Measurements from ENCODE around the gene PPP2R5E.

Gene PPP2R5E

DNA sequence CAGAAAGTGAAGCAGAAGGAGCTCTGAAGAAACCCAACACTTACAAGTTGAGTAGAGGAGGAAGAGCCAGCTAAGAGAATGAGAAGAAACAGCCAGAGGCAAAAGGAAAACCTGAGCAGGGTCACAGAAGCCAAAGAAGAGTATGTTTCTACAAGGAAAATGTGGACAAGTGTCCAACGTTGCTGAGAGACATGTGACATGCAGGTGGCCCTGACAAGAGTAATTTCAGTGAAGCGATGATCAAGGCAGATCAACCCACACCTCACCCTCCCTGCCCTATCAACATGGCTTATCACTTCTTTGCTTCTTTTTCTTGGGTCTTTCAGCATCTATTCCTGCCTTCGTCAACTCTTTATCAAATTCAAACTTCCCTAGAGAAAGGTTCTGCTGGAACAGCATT, 68.3 kb downstream of the PPP2R5E start:
- DNase-seq (ENCODE audit: insufficient read length, low spot score) (no peak), FAIRE-seq (peak; percentile 99)

DNA sequence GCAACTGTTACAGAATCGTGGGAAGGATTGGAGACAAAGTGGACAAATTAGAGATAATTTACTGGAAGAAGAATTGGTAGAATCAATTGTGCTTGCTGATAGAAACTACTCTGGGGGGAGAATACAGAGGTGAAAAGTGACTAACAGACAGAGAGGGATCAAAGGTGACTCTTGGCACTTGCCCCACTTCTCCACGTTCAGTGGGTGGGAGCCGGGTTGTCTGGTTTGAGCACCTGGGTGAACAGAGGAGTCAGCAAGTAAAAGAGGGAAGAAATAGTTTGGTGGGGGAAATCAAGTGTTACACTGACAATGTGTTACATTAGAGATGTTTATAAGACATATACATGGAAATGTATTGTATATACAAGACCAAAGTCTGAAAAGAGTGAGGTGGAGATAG, 69.1 kb downstream of the PPP2R5E start:
- DNase-seq (ENCODE audit: insufficient read length, low spot score): no peak
- FAIRE-seq: peak; percentile 97

DNA sequence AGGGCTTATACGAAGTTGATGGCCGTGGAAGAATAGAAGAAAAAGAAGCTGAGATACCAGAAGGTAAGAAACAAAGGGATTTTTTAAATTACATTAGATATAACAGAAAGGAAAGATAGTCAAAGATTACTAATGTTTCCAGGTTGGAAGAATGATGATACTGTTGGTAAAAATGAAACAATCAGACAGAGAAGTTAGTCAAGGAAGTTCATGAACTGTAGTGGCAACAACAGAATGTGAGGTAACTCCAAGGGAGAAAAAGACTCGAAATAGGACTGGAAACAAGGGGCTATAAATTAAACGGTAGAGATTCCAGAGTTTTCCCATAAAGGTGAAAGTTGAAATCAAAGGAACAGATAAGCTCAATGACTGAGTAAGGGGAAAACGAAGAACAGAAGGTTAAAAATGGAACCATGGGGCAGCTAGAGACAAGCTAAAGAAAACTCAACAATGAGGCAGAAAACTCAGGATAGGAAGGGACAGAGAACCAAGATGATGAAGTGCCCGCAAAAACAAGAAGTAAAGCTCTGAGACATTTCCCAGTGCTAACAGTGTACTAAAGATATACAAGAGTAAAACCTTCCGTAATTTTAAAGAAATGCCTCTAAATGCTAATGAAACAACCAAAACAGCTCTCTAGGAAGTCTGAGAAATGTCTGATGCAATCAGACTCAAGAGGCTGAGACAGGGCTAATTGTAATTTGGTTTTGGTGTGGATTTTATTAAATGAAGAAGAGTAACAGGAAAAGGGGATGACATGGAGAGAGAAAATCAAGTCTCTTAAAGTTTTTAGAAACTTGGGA, 70.0 kb downstream of the PPP2R5E start:
- FAIRE-seq: no peak
- no peak for DNase-seq (ENCODE audit: insufficient read length, low spot score)

DNA sequence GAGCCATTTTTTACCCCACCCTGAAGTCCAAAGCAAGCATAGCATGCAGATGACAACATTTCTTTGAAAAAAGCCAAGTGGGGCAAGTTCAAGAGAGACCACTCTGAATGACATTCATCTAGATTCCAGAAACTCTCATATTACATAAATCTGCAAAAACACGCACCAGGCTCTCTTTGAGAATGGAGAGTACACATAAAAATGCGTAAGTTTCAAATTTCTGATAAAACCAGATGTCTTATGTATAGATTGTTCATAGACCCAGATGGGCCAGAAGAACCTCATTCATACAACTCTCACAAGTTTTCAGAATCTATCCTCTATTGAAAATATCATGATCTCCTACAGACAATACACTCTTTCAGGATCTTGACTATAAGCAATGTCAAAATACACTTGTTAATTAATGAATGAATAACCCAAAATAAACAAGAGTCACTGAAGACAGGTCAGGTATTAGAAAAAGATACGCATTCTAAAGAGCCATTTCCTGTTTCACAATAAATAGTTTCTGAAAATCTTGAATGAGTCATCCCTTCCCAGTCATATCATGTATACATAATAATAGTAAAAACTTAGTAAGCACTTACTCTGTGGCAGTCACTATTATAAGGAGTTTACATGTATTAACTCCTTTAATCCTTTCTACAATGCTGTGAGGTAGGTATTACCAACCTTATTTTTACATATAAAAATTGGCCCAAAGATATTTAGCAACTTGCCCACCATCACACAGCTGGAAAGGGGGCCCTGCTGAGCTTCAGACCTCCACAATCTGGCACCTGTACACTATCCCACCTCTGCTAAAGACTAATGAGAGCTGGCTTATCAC, 72.0 kb downstream of the PPP2R5E start:
- peak; percentile 95 for DNase-seq (ENCODE audit: insufficient read length, low spot score)
- no peak for FAIRE-seq

DNA sequence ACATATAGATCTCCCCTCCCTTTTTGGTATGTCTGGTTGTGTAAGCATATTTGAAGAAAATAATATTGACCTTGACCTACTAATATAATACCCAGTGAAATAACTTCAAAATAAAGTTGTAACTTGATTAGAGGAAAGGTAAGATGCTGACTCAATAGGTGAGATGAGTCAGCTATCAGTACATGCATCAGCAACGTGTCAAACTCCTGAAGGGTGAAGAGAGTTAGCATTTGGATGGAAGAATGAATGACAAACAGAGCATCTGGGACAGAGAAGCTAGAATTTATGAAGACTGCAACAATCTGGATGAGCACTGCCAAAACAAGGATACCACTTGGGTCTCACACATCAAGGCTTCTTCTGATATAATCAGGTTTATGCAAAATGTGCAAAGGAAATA, 74.9 kb downstream of the PPP2R5E start:
- DNase-seq (ENCODE audit: insufficient read length, low spot score) (no peak), FAIRE-seq (peak; percentile 98)

DNA sequence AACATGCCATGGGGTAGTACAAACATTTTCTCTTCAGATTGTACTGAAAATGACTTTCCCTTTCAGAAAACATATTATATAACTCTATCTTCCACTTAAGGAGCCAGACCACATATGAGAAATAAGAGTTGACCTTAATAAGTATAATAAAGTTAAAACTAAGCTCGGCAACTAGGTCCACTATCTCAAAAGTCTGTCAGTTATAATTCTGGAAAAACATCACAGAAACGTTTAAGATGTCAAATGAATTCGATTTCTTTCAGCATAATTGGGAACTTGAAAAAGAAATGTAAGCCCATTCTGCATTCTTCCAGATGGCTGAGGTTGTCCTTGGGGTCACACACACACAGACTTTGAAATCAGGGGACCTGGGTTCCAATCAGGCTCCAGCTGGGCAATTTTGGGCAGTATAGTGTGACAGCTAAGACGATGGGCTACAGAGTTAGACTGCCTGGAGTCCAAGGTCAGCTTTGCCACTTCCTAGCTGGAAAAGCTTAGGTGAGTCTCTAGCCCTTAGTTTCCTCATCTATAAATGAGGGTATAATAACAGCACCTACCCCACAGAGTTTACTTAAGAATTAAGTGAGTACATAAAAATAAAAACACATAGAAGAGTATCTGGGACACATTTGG, 75.6 kb downstream of the PPP2R5E start:
- DNase-seq (ENCODE audit: insufficient read length, low spot score): no peak
- no peak for FAIRE-seq

DNA sequence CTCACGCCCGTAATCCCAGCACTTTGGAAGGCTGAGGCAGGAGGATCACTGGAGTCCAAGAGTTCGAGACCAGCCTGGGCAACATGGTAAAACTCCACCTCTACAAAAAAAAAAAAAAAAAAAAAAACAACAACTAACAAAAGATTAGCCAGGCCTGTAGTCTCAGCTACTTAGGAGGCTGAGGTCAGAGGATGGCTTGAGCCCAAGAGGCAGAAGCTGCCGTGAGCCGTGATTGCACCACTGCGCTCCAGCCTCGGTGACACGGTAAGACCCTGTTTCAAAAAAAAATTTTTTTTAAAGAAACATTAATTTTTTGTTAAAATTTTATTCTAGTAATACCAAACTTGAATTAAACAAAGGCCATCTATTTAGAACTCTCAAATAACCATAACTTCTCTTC, 77.8 kb downstream of the PPP2R5E start:
- no peak for DNase-seq (ENCODE audit: insufficient read length, low spot score)
- FAIRE-seq: no peak

DNA sequence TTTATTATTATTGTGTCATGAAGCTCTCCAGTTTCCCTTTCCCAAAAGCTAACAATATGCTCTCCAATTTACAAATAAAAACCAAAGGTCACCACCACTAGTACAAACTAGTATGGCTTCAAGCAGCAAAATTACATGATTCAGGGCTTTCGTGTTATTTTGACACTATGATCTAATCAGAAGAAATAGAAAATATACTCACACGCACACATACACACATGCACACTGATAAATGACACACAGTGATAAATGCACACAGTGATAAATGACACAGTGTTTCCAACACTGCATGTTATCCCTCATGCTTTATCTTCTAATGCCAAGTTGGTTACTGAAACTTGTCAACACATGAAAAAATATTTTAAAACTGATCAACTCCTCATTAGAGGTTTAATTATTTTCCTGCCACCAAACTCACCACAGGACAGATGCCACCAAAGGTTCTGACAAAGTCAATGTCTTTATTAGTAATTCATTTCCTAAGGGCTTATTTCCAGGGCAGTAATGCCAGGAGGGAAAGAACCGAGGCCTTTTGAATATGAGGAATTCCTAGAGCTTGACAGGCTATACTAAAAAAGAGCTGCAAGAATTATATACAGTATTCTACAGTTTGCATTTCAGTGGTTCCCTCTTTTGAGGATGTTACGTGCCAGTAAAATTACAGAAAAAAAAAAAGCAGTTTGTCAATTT, 82.4 kb downstream of the PPP2R5E start:
- FAIRE-seq: peak; percentile 99

DNA sequence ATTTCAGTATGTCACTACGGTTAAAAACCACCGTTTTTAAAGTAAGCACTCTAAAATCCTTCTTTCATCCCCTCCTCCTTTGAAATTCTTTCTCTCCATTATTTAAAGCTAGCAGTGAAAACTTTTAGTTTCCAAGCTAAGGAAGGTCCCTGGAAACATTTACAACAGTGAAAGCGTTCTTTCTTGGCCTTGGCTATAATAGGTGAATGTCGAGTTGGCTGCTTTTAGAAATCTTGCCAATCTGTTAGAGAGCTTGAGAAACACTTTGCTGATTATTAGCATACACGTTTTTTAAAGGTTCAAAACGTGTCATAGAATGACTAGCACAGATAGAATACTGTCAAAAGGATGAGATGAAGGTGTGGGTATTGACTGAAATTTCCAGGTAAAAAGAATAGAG, 83.4 kb downstream of the PPP2R5E start:
- no peak for DNase-seq (ENCODE audit: insufficient read length, low spot score)
- no peak for FAIRE-seq

More for the DNA sequence above, 82.4 kb downstream of the PPP2R5E start:
- DNase-seq (ENCODE audit: insufficient read length, low spot score): no peak

DNA sequence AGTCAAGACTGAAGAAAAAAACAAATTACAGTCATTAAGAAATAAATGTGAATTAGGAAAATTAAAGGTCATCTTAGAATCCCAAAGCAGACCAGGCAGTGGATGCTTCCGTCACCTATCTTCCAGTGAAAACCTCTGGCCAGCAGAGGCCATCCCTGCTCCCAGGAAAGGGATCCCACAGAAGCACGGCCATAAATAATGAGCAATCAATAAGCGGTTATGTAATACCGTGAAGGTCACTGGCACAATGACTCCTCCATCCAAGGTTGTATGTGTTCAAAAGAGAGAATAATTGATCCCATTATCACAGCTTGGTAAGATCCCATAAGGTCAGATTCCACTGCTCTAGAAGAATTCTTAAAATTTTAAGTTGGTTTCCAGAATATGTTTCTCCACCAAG, 85.7 kb downstream of the PPP2R5E start:
- no peak for DNase-seq (ENCODE audit: insufficient read length, low spot score)
- FAIRE-seq: no peak

DNA sequence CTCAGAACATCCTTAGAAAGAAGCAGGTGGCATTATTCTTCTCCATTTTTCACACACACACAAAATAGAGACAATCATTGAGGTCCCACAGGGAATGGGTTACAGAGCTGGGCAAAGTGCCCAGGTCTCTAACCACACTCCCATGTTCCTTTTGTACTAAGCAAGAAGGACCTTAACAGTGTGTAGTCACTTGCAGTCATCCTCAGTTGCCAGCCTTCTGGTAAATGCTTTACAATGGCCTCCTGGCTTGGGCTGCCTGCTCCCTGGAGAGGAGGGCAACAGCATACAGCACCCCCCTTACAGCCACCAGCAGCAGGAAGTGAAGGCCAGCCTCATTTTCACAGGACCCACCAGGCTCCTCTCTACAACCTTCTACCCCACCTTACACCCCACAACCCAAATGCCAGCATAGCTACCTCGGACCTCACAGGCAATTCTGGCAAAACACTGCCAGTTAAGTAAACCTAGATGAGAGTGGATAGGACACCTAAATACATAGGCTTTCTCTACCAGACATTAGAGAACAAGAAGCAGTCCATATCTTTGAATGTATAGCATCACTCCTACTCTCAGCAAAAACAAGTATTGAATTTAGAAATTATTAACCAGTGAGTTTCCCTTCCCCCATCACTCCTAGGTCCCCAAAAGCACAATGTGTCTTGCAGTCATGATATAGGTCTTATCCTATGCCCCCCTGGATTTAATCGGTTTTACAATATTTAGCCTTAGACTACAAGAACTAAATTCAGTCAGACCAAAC, 88.1 kb downstream of the PPP2R5E start:
- FAIRE-seq (peak; percentile 98), DNase-seq (ENCODE audit: insufficient read length, low spot score) (peak; percentile 51)

DNA sequence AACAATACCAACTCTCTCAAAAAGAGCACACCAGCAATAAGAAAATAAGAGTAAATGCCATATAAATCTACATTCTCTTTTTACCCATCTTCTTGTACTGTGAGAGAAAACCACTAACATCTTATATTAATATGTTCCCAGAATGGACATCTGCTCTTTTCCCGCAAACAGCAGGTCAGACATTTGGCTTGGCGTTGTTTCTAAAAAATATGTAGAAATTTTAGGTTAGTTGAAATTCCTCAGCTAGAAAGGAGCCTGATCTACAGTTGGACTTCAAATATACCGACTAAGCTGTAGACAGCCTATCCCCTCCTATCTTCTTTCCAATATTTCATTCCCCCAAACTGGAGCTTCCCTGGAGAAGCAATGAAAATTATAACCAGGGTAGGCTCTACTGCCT, 88.7 kb downstream of the PPP2R5E start:
- FAIRE-seq: no peak
- no peak for DNase-seq (ENCODE audit: insufficient read length, low spot score)

DNA sequence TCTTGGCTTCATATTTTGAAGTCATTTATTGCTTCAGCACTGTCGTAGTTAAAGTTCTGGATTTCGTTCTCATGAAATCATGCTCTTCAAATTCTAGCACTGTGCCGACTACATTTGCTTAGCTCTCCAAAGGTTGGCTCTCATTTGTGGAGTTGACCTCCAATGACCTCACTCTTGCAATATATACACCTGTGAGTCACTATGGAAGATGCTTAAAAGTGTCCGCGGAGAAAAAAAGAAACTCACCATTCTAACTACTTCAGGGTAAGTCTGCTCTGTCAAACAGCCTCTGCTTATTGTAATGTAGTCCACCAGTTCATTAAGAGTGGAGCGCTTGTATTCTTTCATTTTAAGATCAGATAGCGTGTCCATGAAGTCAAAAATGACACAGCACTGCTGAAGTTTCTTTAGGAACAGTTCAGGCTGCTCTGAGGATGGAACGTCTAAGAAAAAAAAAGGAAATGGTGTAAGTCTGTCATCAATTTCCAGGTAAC, 89.7 kb downstream of the PPP2R5E start:
- peak; percentile 95 for FAIRE-seq
- no peak for DNase-seq (ENCODE audit: insufficient read length, low spot score)

DNA sequence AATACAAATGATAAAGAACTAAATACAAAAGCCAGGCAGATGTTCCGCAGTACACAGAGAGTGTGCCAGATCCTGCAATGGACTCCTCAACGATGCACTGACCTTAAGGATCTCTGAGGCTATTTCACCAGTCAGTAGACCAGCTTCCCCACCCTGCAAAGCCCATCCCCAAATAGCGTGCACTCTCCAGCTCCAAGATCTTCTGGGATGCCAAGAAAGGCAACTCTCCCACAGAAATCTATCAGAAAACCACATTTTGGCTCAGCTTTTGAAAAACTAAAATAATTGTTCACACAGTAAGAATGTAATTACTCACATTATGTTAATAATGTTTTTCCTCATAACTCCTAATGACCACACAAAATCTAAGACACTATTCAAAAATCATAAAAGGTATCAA, 90.4 kb downstream of the PPP2R5E start:
- FAIRE-seq (no peak), DNase-seq (ENCODE audit: insufficient read length, low spot score) (no peak)

DNA sequence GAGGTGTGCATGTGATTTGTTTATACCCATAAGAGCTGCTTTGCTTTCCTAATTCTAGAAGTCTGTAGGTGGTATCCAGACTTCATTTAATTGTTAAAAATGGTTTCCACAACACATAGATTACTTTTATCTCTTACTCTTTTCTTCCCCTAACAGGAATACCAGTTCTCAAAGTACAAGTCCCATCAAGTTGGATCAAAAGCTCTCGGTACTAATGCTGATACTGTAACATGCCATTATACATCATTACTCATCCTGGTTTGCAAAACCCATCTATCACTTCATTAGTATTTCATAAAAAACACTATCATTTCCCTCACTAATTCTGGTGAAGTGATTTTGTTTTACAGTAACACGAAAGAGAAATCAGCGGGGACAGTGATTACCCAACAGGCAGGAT, 94.3 kb downstream of the PPP2R5E start:
- DNase-seq (ENCODE audit: insufficient read length, low spot score): no peak
- FAIRE-seq: no peak

DNA sequence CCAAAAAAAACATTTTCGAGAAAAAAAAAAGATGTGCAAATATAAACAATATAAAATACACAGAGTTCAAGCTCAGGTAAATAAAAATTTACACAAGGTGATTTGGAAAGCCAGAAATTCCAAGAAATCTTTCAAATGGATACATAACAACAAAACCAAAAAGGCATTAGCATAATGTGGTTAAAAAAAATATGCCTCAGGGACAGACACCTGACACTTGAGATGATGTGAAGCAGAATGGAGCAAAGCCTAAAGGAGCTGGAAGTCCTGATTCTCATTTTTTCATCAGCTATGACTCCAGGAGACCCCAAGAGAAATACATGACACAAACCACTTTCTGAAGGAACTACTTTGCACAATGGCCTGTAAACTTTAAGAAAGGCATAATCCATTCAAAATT, 98.6 kb downstream of the PPP2R5E start:
- FAIRE-seq: no peak
- no peak for DNase-seq (ENCODE audit: insufficient read length, low spot score)

DNA sequence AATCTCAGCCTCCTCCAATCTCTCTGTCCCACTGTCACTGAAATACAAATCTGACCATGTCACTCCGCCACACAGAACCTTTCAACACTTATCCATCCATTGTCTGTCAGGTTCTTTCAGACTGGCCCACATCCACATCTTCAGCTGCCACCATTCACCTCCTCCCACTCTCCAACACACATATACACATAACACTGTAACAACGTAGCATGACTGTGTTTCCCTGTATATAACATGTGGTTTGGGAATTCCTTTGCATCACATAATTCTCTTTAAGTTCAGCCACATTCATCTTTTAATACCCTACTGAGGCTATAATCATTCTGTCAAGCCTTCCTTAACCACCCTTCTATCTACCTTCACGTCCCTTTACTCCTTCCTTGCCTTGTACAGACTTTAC, 99.2 kb downstream of the PPP2R5E start:
- FAIRE-seq (peak; percentile 99), DNase-seq (ENCODE audit: insufficient read length, low spot score) (no peak)

DNA sequence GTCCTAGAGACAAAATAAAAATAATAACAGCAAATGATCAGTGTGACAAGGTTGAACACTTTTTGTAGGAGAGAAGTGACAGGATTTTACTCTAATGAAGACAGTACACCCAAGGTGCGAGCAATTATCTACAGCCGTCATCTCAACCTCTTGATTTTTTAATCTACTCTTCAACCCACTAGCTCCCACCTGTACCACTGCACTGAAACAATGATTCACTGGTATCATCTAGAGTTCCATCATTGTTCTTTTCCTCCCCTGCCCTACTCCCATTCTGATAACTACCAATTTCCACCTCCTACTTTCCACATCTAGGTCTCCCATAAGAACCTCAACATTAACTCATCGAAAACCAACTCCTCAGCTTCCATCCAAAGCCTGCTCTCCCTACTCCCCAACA, 99.8 kb downstream of the PPP2R5E start:
- FAIRE-seq: no peak
- no peak for DNase-seq (ENCODE audit: insufficient read length, low spot score)

DNA sequence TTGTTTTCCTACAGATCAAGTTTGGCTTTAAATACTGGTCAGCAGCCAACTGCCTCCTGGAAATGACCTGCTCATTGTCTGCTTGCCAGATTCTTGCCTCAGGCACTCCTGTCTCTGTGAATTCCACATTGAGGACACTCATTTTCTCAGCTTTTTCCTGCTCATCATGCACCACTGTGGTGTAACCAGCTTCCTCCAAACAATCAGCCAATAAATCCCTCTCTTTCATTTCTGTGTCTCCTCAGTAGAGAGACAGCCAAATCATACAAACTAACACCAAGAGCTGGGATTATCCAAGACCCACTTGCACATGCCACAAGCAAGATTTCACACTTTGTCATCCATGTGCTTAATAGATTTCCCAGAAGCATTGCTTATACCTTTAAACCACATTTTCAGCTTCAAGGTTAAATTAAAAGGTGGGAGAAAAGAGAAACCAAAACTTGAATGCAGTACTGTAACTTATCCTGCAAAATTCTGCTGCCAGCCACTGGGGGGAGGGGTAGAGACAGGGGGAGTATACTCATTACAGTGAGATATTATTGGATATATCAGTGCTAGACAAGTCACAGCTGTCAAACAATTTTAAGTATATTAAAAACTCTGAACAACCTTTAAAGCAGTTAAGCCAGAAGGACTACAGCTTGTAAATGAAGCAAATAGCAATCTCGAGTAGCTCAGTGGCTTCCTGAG, 105.0 kb downstream of the PPP2R5E start:
- FAIRE-seq: peak; percentile 100
- peak; percentile 100 for DNase-seq (ENCODE audit: insufficient read length, low spot score)
